ENCODE measurements around the gene RIC1. TPM values are rescaled to one million over a fixed set of nuclear protein-coding genes. Genes with fewer than 3 reads are reported as not detected.

The RIC1 gene
- polyA plus RNA-seq, 1 of the 3 experiments (the other 2 are of a cell fraction): 21.9 TPM

- 0% methylated on average over 2 of the region's 2 CpGs for WGBS (ENCODE audit: low lambda C conversion rate)
- H3K27ac ChIP-seq (ENCODE audit: low read depth in 2 of 2, low read length in 1 of 2): peak overlapping the region in 1 of 2 experiments; percentile 83; a peak in 2 of 4 replicates
- H3K4me1 ChIP-seq (ENCODE audit: control insufficient read depth in 1 of 2, insufficient read depth in 2 of 2, low read depth in 1 of 2, low read length in 1 of 2): peaks cover 0 to 19% of the 10 kb centered on the region in 2 experiments; a peak in 2 of 4 replicates
- H3K79me2 ChIP-seq (ENCODE audit: insufficient read depth): no peaks in the 10 kb centered on the region
- CTCF ChIA-PET: interaction anchor here (0.9 to 2.6 kb wide), 6 partner anchors 11 to 822 kb away, joined by 3 to 9 read pairs (median 5); partner anchors contain the start of gene CD274
- no peak for DNase-seq
- no peaks in the 10 kb centered on the region for H3K27me3 ChIP-seq (ENCODE audit: insufficient read depth)
- no peaks in the 10 kb centered on the region for H3K9me2 ChIP-seq
- peak overlapping the region; percentile 37 for H2AFZ ChIP-seq (ENCODE audit: low read depth)
- H3K36me3 ChIP-seq (replicated peaks in 1 of 2; ENCODE audit: control insufficient read depth in 1 of 2, insufficient read depth in 2 of 2, low read length in 1 of 2): no peaks in the 10 kb centered on the region
- H3K4me3 ChIP-seq (ENCODE audit: low read depth in 2 of 2, low read length in 1 of 2): no peak overlapping the region
- peak overlapping the region; percentile 4; the same call in 1 of the 2 replicates for H3K4me2 ChIP-seq
- H3K9ac ChIP-seq: peak overlapping the region; percentile 31; the same call in 1 of the 2 replicates
- H3F3A ChIP-seq (replicated peaks; ENCODE audit: insufficient read depth): peaks cover 41% of the 10 kb centered on the region
- TF ChIP-seq MXI1 (IDR thresholded peaks at IDR 0.05; ENCODE audit: low read depth, low read length) (no peak), RXRA (IDR thresholded peaks at IDR 0.05; ENCODE audit: borderline replicate concordance, low read depth) (no peak), NFIC (IDR thresholded peaks at IDR 0.05; ENCODE audit: borderline replicate concordance) (no peak), TAF1 (IDR thresholded peaks at IDR 0.05; ENCODE audit: borderline replicate concordance, low read depth, low read length) (no peak), TCF12 (IDR thresholded peaks at IDR 0.05) (no peak), MAX (IDR thresholded peaks at IDR 0.05; ENCODE audit: low read depth) (peak; percentile 82), SIN3A (IDR thresholded peaks at IDR 0.05; ENCODE audit: borderline replicate concordance, low read depth, low read length) (no peak), FOSL2 (IDR thresholded peaks at IDR 0.05; ENCODE audit: borderline replicate concordance, low read depth) (no peak), CTCF (IDR thresholded peaks at IDR 0.05) (no peak)
- POLR2A ChIA-PET: no interaction called here
- no peaks in the 10 kb centered on the region for H4K20me1 ChIP-seq (ENCODE audit: insufficient read depth)
- no peaks in the 10 kb centered on the region for H3K9me3 ChIP-seq
Measured at GRCh38 chr9:5582835-5583195, 46.1 kb upstream of the RIC1 start.

GRCh38 chr9:5586391-5586802 is 42.5 kb upstream of the RIC1 start:
- Histone ChIP-seq H3K36me3 (replicated peaks in 1 of 2; ENCODE audit: control insufficient read depth in 1 of 2, insufficient read depth in 2 of 2, low read length in 1 of 2) (no peaks in the 10 kb centered on the region), H3K9me3 (no peaks in the 10 kb centered on the region), H3K79me2 (ENCODE audit: insufficient read depth) (no peaks in the 10 kb centered on the region), H4K20me1 (ENCODE audit: insufficient read depth) (no peaks in the 10 kb centered on the region), H3K27me3 (ENCODE audit: insufficient read depth) (no peaks in the 10 kb centered on the region), H3K9ac (peak overlapping the region; percentile 49), H3K4me1 (ENCODE audit: control insufficient read depth in 1 of 2, insufficient read depth in 2 of 2, low read depth in 1 of 2, low read length in 1 of 2) (peaks cover 0 to 15% of the 10 kb centered on the region in 2 experiments; a peak in 2 of 4 replicates), H3F3A (replicated peaks; ENCODE audit: insufficient read depth) (peaks cover 35% of the 10 kb centered on the region), H2AFZ (ENCODE audit: low read depth) (0 out of 2 replicates have a peak overlapping the region, but pooled peaks have one; percentile 19), H3K9me2 (no peaks in the 10 kb centered on the region), H3K4me3 (ENCODE audit: low read depth in 2 of 2, low read length in 1 of 2) (no peak overlapping the region), H3K27ac (ENCODE audit: low read depth in 2 of 2, low read length in 1 of 2) (peak overlapping the region in 1 of 2 experiments; percentile 86; a peak in 2 of 4 replicates), H3K4me2 (peak overlapping the region; percentile 32; the same call in 1 of the 2 replicates)
- DNase-seq: no peak
- CTCF ChIA-PET: interaction anchor here (0.8 to 4.8 kb wide), 4 partner anchors 9 to 400 kb away, joined by 3 to 51 read pairs (median 12); partner anchors contain the start of genes CD274 and INSL6
- POLR2A ChIA-PET: no interaction called here
- TF ChIP-seq EP300 (IDR thresholded peaks at IDR 0.05; ENCODE audit: borderline replicate concordance in 1 of 2, low read depth in 1 of 2, low read length in 1 of 2) (no peak), TCF12 (IDR thresholded peaks at IDR 0.05) (peak; percentile 12; the same call in 1 of the 2 replicates)

All from SK-N-SH (cell line).